ENCODE results near the gene CPZ. TPM values are rescaled to one million over a fixed set of nuclear protein-coding genes. Genes with fewer than 3 reads are reported as not detected.

CPZ gene
- total and polyA plus RNA-seq, 2 experiments from 2014 or later: 13.4 to 19.0 TPM

DNA sequence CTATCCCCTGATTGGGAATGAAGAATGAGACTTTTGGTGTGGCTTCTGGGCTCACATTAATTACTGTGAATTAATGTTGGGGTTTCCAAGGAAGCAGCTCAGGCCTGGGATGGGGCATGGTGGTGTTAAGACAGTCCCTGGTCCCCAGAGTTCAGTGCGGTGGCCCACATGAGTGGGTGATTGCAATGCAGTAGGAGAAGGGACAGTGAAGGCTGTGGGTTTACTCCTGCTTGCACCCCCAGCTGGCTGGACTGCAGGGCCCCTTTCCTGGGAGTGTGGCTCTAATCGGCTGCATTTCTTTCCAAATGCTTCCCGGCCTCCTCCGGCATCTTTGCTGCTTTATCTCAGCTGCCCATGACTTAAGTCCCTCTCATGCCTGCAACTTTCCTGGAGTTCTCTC lies 40.5 kb upstream of the CPZ start:
- no peak overlapping the region for H3K9ac ChIP-seq
- TF ChIP-seq EZH2phosphoT487 (IDR thresholded peaks at IDR 0.05; ENCODE audit: insufficient read depth, low read depth) (no peak), EZH2 (IDR thresholded peaks at IDR 0.05; ENCODE audit: insufficient read depth, poor library complexity, severe bottlenecking) (no peak)
- 88 to 100% methylated on average over 4 of the region's 4 CpGs for WGBS, 2 experiments (ENCODE audit: low coverage in 1 of 2, low lambda C conversion rate in 2 of 2, missing lambda C conversion rate in 2 of 2)
- no peaks in the 10 kb centered on the region; the same call in 1 of the 2 replicates for H3K27me3 ChIP-seq (replicated peaks; ENCODE audit: insufficient read depth)
- H3K9me3 ChIP-seq (ENCODE audit: low read depth): no peaks in the 10 kb centered on the region
- peaks cover 20% of the 10 kb centered on the region for H3K4me1 ChIP-seq (ENCODE audit: insufficient read depth)
- H2AFZ ChIP-seq: no peak overlapping the region
- no peak overlapping the region for H3K4me2 ChIP-seq (ENCODE audit: unreplicated experiment)
- H3K9me2 ChIP-seq (ENCODE audit: insufficient read depth): no peaks in the 10 kb centered on the region
- no peaks in the 10 kb centered on the region for H3K79me2 ChIP-seq (ENCODE audit: insufficient read depth)
- H3F3A ChIP-seq (ENCODE audit: insufficient read depth): no peaks in the 10 kb centered on the region
- no peaks in the 10 kb centered on the region for H3K36me3 ChIP-seq (ENCODE audit: low read depth)
- no peak overlapping the region for H3K4me3 ChIP-seq
- no peak for DNase-seq
- H4K20me1 ChIP-seq (ENCODE audit: insufficient read depth): no peaks in the 10 kb centered on the region
- H3K27ac ChIP-seq: no peak overlapping the region
- in situ Hi-C loops (cut with MboI): no loop called here

DNA sequence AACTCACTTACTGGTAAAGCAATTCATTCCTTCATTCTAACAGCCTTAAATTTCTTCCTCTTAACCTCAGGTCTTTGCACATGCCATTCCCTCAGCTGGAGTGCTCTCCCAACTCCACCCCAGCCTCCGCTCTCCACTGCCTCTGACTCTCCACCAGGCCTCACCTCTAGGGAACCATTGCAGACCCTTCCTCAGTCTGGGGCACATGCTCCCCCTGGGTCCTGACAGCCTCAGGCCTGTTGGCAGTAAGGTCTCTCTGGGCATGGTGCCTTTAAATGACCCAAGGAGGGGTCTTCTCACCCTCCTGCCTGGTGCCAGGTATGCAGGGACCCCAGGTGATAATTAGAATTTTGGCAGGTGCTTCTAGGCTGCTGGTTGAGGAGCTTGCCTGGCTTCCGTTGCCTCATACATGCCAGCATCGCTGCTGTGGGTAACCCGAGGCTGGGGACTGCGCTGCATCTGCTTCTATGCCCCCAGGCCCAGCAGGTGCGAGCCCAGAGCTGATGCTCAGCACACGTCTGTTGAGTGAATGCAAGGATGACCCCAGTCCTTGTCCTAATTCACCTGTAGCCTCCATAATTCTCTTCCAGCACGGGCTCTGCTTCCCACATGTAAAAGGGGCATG lies 39.9 kb upstream of the CPZ start:
- WGBS, 2 experiments (ENCODE audit: low coverage in 1 of 2, low lambda C conversion rate in 2 of 2, missing lambda C conversion rate in 2 of 2): 70 to 75% methylated on average over 8 of the region's 8 CpGs

DNA sequence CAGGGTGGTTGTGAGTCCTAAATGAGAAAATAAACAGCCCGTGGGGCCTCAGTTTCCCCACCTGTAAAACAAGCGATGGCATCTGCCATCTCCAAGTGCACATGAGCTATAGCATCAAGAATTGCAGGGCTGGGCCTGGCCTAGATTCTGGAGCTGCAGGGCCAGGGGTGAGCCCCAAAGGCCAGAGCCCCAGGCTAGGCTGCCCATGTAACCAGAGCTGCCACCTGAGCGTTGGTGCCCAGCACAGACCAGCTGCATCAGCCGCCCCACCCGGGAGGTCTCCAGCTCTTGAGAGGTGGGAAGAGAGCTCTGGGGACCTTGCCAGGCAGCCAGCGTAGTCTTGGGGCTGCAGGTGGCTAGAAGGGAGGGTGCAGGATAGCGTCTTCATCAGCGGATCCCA lies 39.3 kb upstream of the CPZ start:
- no peaks in the 10 kb centered on the region for H3K9me2 ChIP-seq (ENCODE audit: insufficient read depth)
- H3K27ac ChIP-seq: no peak overlapping the region
- no peak overlapping the region for H2AFZ ChIP-seq
- in situ Hi-C loops (cut with MboI): no loop called here
- no peaks in the 10 kb centered on the region for H3K9me3 ChIP-seq (ENCODE audit: low read depth)
- no peaks in the 10 kb centered on the region; the same call in 1 of the 2 replicates for H3K27me3 ChIP-seq (replicated peaks; ENCODE audit: insufficient read depth)
- H3K79me2 ChIP-seq (ENCODE audit: insufficient read depth): no peaks in the 10 kb centered on the region
- TF ChIP-seq EZH2phosphoT487 (IDR thresholded peaks at IDR 0.05; ENCODE audit: insufficient read depth, low read depth) (no peak), EZH2 (IDR thresholded peaks at IDR 0.05; ENCODE audit: insufficient read depth, poor library complexity, severe bottlenecking) (no peak)
- H3K36me3 ChIP-seq (ENCODE audit: low read depth): no peaks in the 10 kb centered on the region
- H3K4me3 ChIP-seq: no peak overlapping the region
- no peaks in the 10 kb centered on the region for H4K20me1 ChIP-seq (ENCODE audit: insufficient read depth)
- peaks cover 17% of the 10 kb centered on the region for H3K4me1 ChIP-seq (ENCODE audit: insufficient read depth)
- H3K9ac ChIP-seq: no peak overlapping the region
- no peaks in the 10 kb centered on the region for H3F3A ChIP-seq (ENCODE audit: insufficient read depth)
- WGBS, 2 experiments (ENCODE audit: low coverage in 1 of 2, low lambda C conversion rate in 2 of 2, missing lambda C conversion rate in 2 of 2): 83 to 84% methylated on average over 8 of the region's 8 CpGs
- H3K4me2 ChIP-seq (ENCODE audit: unreplicated experiment): no peak overlapping the region
- no peak for DNase-seq

More for the DNA sequence above, 39.9 kb upstream of the CPZ start:
- Histone ChIP-seq H3K9me2 (ENCODE audit: insufficient read depth) (no peaks in the 10 kb centered on the region), H3K4me2 (ENCODE audit: unreplicated experiment) (no peak overlapping the region), H3F3A (ENCODE audit: insufficient read depth) (no peaks in the 10 kb centered on the region), H3K79me2 (ENCODE audit: insufficient read depth) (no peaks in the 10 kb centered on the region), H3K4me1 (ENCODE audit: insufficient read depth) (peaks cover 16% of the 10 kb centered on the region), H3K27me3 (replicated peaks; ENCODE audit: insufficient read depth) (no peaks in the 10 kb centered on the region; the same call in 1 of the 2 replicates), H3K36me3 (ENCODE audit: low read depth) (no peaks in the 10 kb centered on the region), H3K9ac (no peak overlapping the region), H3K9me3 (ENCODE audit: low read depth) (no peaks in the 10 kb centered on the region), H3K4me3 (no peak overlapping the region), H2AFZ (no peak overlapping the region), H4K20me1 (ENCODE audit: insufficient read depth) (no peaks in the 10 kb centered on the region), H3K27ac (no peak overlapping the region)
- TF ChIP-seq EZH2 (IDR thresholded peaks at IDR 0.05; ENCODE audit: insufficient read depth, poor library complexity, severe bottlenecking) (no peak), EZH2phosphoT487 (IDR thresholded peaks at IDR 0.05; ENCODE audit: insufficient read depth, low read depth) (no peak)
- no peak for DNase-seq
- in situ Hi-C loops (cut with MboI): no loop called here

DNA sequence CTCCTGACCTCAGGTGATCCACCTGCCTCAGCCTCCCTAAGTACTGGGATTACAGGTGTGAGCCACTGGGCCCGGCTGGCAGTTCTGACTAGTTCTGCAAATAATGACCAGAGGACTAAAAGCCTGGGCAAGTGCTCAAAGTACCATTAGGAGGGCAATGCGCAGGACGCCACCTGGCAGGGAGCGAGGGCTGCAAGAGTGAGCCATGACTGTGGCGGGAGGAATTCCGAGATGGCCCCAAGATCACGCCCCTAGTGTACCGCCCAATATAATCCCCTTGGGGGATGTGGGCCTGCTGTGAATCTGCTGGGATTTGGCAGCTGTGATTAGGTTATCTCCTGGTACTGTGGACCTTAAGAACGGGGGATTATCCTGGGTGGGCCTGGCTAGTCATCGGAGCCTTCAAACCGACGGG lies 38.6 kb upstream of the CPZ start:
- TF ChIP-seq EZH2 (IDR thresholded peaks at IDR 0.05; ENCODE audit: insufficient read depth, poor library complexity, severe bottlenecking): no peak
- TF ChIP-seq EZH2phosphoT487 (IDR thresholded peaks at IDR 0.05; ENCODE audit: insufficient read depth, low read depth): no peak
- no peak overlapping the region for H3K4me3 ChIP-seq
- in situ Hi-C loops (cut with MboI): no loop called here
- H4K20me1 ChIP-seq (ENCODE audit: insufficient read depth): no peaks in the 10 kb centered on the region
- H3K79me2 ChIP-seq (ENCODE audit: insufficient read depth): no peaks in the 10 kb centered on the region
- no peak overlapping the region for H3K9ac ChIP-seq
- H3K4me2 ChIP-seq (ENCODE audit: unreplicated experiment): no peak overlapping the region
- H2AFZ ChIP-seq: no peak overlapping the region
- H3K36me3 ChIP-seq (ENCODE audit: low read depth): no peaks in the 10 kb centered on the region
- WGBS, 2 experiments (ENCODE audit: low coverage in 1 of 2, low lambda C conversion rate in 2 of 2, missing lambda C conversion rate in 2 of 2): 91 to 93% methylated on average over 12 of the region's 12 CpGs
- H3K27ac ChIP-seq: no peak overlapping the region
- no peaks in the 10 kb centered on the region for H3K9me2 ChIP-seq (ENCODE audit: insufficient read depth)
- peaks cover 22% of the 10 kb centered on the region for H3K4me1 ChIP-seq (ENCODE audit: insufficient read depth)
- DNase-seq: no peak
- H3F3A ChIP-seq (ENCODE audit: insufficient read depth): no peaks in the 10 kb centered on the region
- no peaks in the 10 kb centered on the region for H3K9me3 ChIP-seq (ENCODE audit: low read depth)
- H3K27me3 ChIP-seq (replicated peaks; ENCODE audit: insufficient read depth): no peaks in the 10 kb centered on the region; the same call in 1 of the 2 replicates
